WERI-Rb-1 (cell line): ENCODE measurements around the gene SLC9C2.
"Not testable (repeated sequence)": the region's sequence is repeated elsewhere in the genome, so short reads cannot be mapped to it uniquely, and the experiment has no call there.

Experiments
- DNase-seq: peaks from one replicate; pipeline ENCODE4 v3.0.0-alpha.2; 2020
- H3K27ac ChIP-seq: fragments of 250-450 bp; sonication (Bioruptor Pico); 2 replicates; pipeline ENCODE4 v1.5.1; 2020; ENCODE audit warnings: mild to moderate bottlenecking, moderate library complexity
- H3K27me3 ChIP-seq: fragments of 250-450 bp; sonication (Bioruptor Pico); 2 replicates; pipeline ENCODE4 v1.5.1; 2021; ENCODE audit warnings: mild to moderate bottlenecking, low read depth, moderate library complexity; ENCODE audit not compliant: insufficient read depth, severe bottlenecking
- H3K36me3 ChIP-seq: fragments of 250-450 bp; sonication (Bioruptor Pico); 2 replicates; pipeline ENCODE4 v1.5.1; 2020; ENCODE audit warnings: mild to moderate bottlenecking, moderate library complexity
- H3K4me3 ChIP-seq: 2 replicates; pipeline ENCODE4 v1.5.1; 2011; ENCODE audit warnings: low read depth, mild to moderate bottlenecking, control low read depth, low read length
- H3K9me3 ChIP-seq: fragments of 250-450 bp; sonication (Bioruptor Pico); 2 replicates; pipeline ENCODE4 v1.5.1; 2021; ENCODE audit warnings: mild to moderate bottlenecking, moderate library complexity; ENCODE audit not compliant: severe bottlenecking
- CTCF ChIP-seq: IDR thresholded peaks from 2 replicates; pipeline ENCODE4 v1.5.1; 2011; ENCODE audit warnings: low read depth, mild to moderate bottlenecking, control low read depth, inconsistent platforms, low read length

Gene SLC9C2

GRCh38 chr1:173499729-173500128 lies 103.1 kb downstream of the SLC9C2 start:
- Histone ChIP-seq H3K4me3 (no peak overlapping the region), H3K9me3 (no peaks in the 10 kb centered on the region), H3K27ac (no peak overlapping the region), H3K27me3 (no peaks in the 10 kb centered on the region), H3K36me3 (no peaks in the 10 kb centered on the region)
- no peak for DNase-seq
- no peak for TF ChIP-seq CTCF

DNA sequence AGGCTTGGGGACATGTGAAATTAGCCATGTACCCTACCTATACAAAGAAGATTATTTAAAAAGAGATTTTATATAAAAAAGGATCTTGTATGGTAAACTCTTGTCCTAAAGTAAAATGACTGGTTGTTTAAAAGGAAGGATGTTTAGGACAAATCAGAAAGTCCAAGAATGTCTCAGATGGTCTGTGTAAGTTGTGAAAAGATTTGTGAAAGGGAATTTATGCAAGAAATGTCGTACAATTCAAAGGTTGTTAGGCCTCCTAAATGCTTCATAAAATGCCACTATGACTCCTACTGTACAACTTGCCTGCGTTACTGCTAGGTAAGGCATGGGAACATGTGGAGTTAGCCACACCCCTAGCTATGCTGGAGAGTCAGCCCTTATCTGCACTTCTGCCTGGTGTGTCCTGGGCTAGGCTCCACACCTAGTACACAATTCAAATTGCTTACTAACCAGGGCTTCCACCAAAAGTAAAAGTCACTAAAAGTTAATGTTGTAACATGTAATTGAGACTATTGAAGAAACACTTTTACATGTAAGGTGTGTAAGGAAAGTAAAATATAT lies 106.0 kb downstream of the SLC9C2 start:
- Histone ChIP-seq H3K27ac (no peak overlapping the region), H3K36me3 (no peaks in the 10 kb centered on the region), H3K4me3 (no peak overlapping the region), H3K27me3 (no peaks in the 10 kb centered on the region), H3K9me3 (no peaks in the 10 kb centered on the region)
- no peak for DNase-seq
- no peak for TF ChIP-seq CTCF

GRCh38 chr1:173495609-173496267 lies 107.1 kb downstream of the SLC9C2 start:
- no peak for TF ChIP-seq CTCF
- no peak for DNase-seq
- H3K4me3 ChIP-seq = no peak overlapping the region
- no peaks in the 10 kb centered on the region for H3K9me3 ChIP-seq
- H3K27ac ChIP-seq = no peak overlapping the region
- H3K27me3 ChIP-seq = no peaks in the 10 kb centered on the region
- no peaks in the 10 kb centered on the region for H3K36me3 ChIP-seq

DNA sequence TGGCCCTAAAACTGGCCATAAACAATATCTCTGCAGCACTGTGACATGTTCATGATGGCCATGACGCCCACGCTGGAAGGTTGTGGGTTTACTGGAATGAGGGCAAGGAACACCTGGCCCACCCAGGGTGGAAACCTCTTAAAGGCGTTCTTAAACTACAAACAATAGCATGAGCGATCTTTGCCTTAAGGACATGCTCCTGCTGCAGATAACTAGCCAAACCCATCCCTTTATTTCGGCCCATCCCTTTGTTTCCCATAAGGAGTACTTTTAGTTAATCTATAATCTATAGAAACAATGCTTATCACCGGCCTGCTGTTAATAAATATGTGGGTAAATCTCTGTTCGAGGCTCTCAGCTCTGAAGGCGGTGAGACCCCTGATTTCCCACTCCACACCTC lies 109.7 kb downstream of the SLC9C2 start:
- DNase-seq, H3K4me3 ChIP-seq, H3K27ac ChIP-seq, H3K27me3 ChIP-seq, H3K36me3 ChIP-seq, H3K9me3 ChIP-seq: not testable (repeated sequence)

GRCh38 chr1:173491508-173491907 lies 111.4 kb downstream of the SLC9C2 start:
- no peak for TF ChIP-seq CTCF

GRCh38 chr1:173489929-173490328 lies 112.9 kb downstream of the SLC9C2 start:
- Histone ChIP-seq H3K4me3 (no peak overlapping the region), H3K9me3 (no peaks in the 10 kb centered on the region), H3K36me3 (peaks cover 35% of the 10 kb centered on the region), H3K27me3 (no peaks in the 10 kb centered on the region), H3K27ac (no peak overlapping the region)
- TF ChIP-seq CTCF = no peak
- no peak for DNase-seq

More at GRCh38 chr1:173491508-173491907, 111.4 kb downstream of the SLC9C2 start:
- no peak overlapping the region for H3K27ac ChIP-seq
- H3K4me3 ChIP-seq = no peak overlapping the region
- H3K9me3 ChIP-seq = no peaks in the 10 kb centered on the region
- peaks cover 20% of the 10 kb centered on the region for H3K36me3 ChIP-seq
- H3K27me3 ChIP-seq = no peaks in the 10 kb centered on the region
- no peak for DNase-seq
